ENCODE measurements around the gene HDC.

The HDC gene

GRCh38 chr15:50209809-50210208, 55.7 kb downstream of the HDC start:
- Histone ChIP-seq H3K4me1 (ENCODE audit: control insufficient read depth, insufficient read depth, low read length) (no peaks in the 10 kb centered on the region), H3K27me3 (ENCODE audit: control insufficient read depth, insufficient read depth, low read length, poor library complexity, severe bottlenecking) (no peaks in the 10 kb centered on the region), H3K36me3 (ENCODE audit: control insufficient read depth, insufficient read depth, low read length) (no peaks in the 10 kb centered on the region), H3K27ac (ENCODE audit: insufficient read depth, low read depth, low read length, poor library complexity, severe bottlenecking) (no peak overlapping the region), H3K9me3 (ENCODE audit: control insufficient read depth, low read length) (no peaks in the 10 kb centered on the region), H3K4me3 (ENCODE audit: insufficient read depth, low read depth, low read length) (no peak overlapping the region)
- WGBS, 2 experiments = 92 to 96% methylated on average over 3 to 4 of the region's 4 CpGs

DNA sequence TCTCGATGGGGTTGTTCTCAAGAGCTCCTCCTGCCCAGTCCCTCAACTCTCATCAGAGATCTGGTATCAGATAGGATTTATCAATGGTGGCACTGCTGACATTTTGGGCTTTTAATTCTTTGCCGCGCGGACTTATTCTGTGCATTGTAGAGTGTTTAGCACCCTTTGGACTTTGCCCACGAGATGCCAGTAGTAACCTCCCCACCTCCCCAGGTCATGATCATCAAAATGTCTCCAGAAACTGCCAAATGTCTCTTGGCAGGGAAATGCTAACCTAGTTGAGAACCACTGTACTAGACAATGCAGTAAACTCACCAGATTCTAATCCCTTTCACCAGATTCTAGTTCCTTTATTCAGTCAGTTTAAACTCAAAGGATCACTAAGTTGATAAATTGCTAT, 59.5 kb downstream of the HDC start:
- 93 to 96% methylated on average over 5 of the region's 5 CpGs for WGBS, 2 experiments
- H3K4me3 ChIP-seq (ENCODE audit: insufficient read depth, low read depth, low read length) = no peak overlapping the region
- no peaks in the 10 kb centered on the region for H3K27me3 ChIP-seq (ENCODE audit: control insufficient read depth, insufficient read depth, low read length, poor library complexity, severe bottlenecking)
- no peaks in the 10 kb centered on the region for H3K4me1 ChIP-seq (ENCODE audit: control insufficient read depth, insufficient read depth, low read length)
- H3K27ac ChIP-seq (ENCODE audit: insufficient read depth, low read depth, low read length, poor library complexity, severe bottlenecking) = no peak overlapping the region
- no peaks in the 10 kb centered on the region for H3K36me3 ChIP-seq (ENCODE audit: control insufficient read depth, insufficient read depth, low read length)
- no peaks in the 10 kb centered on the region for H3K9me3 ChIP-seq (ENCODE audit: control insufficient read depth, low read length)

- H3K36me3 ChIP-seq (ENCODE audit: control insufficient read depth, insufficient read depth, low read length) = no peaks in the 10 kb centered on the region
- H3K9me3 ChIP-seq (ENCODE audit: control insufficient read depth, low read length) = no peaks in the 10 kb centered on the region
- no peaks in the 10 kb centered on the region for H3K4me1 ChIP-seq (ENCODE audit: control insufficient read depth, insufficient read depth, low read length)
- no peak overlapping the region for H3K4me3 ChIP-seq (ENCODE audit: insufficient read depth, low read depth, low read length)
- H3K27ac ChIP-seq (ENCODE audit: insufficient read depth, low read depth, low read length, poor library complexity, severe bottlenecking) = no peak overlapping the region
- H3K27me3 ChIP-seq (ENCODE audit: control insufficient read depth, insufficient read depth, low read length, poor library complexity, severe bottlenecking) = no peaks in the 10 kb centered on the region
Observed at GRCh38 chr15:50202003-50202402, 63.5 kb downstream of the HDC start.

DNA sequence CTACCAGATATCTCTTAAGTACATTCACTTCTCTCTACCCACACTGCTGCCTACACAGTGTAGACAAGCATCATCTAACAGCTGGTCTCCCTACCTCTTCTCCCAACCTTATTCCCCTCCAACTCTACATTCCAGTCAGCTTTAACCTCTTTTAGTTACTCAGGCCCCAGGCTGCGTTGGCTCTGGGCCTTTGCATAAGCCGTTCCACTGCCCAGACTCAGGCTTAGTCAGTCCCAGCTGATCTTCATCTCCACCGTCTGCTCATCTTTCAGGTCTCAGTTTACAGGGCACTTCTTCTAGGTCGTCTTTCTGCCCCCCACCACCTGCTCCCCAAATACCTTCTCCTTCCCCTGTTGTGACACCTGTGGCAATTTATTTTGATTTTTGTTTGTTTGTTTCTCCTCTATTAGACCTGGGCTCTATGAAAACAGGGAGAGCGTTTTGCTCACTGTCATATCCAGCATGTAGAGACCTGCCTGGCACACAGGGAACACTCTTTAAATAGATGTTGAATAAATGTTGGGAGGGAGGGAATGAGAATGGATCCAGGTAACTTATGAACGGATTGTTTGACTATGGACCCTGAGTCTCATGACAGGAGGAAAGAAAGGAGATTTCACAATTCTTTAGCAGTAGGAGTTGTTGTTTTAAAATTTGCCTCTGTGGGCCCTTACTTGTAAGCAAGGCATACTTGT, 72.5 kb downstream of the HDC start:
- 92% methylated on average over 6 of the region's 6 CpGs for WGBS, 2 experiments

GRCh38 chr15:50192164-50192563, 73.4 kb downstream of the HDC start:
- Histone ChIP-seq H3K4me1 (ENCODE audit: control insufficient read depth, insufficient read depth, low read length) (no peaks in the 10 kb centered on the region), H3K4me3 (ENCODE audit: insufficient read depth, low read depth, low read length) (no peak overlapping the region), H3K27ac (ENCODE audit: insufficient read depth, low read depth, low read length, poor library complexity, severe bottlenecking) (no peak overlapping the region), H3K9me3 (ENCODE audit: control insufficient read depth, low read length) (no peaks in the 10 kb centered on the region), H3K36me3 (ENCODE audit: control insufficient read depth, insufficient read depth, low read length) (no peaks in the 10 kb centered on the region), H3K27me3 (ENCODE audit: control insufficient read depth, insufficient read depth, low read length, poor library complexity, severe bottlenecking) (no peaks in the 10 kb centered on the region)
- WGBS, 2 experiments = no CpG with 5 or more reads among the region's 1 CpG

More for the DNA sequence above, 72.5 kb downstream of the HDC start:
- Histone ChIP-seq H3K36me3 (ENCODE audit: control insufficient read depth, insufficient read depth, low read length) (no peaks in the 10 kb centered on the region), H3K4me1 (ENCODE audit: control insufficient read depth, insufficient read depth, low read length) (no peaks in the 10 kb centered on the region), H3K27ac (ENCODE audit: insufficient read depth, low read depth, low read length, poor library complexity, severe bottlenecking) (no peak overlapping the region), H3K27me3 (ENCODE audit: control insufficient read depth, insufficient read depth, low read length, poor library complexity, severe bottlenecking) (no peaks in the 10 kb centered on the region), H3K9me3 (ENCODE audit: control insufficient read depth, low read length) (no peaks in the 10 kb centered on the region), H3K4me3 (ENCODE audit: insufficient read depth, low read depth, low read length) (no peak overlapping the region)

Data from ectodermal cell (in vitro differentiated cells).